Measurements from ENCODE around the gene ASRGL1. TPM values are rescaled to one million over a fixed set of nuclear protein-coding genes. Genes with fewer than 3 reads are reported as not detected.

The ASRGL1 gene
- total and polyA plus RNA-seq, 2 experiments from 2014 or later = 9.5 to 18.6 TPM

- Histone ChIP-seq H3K79me2 (no peaks in the 10 kb centered on the region), H2AFZ (no peak overlapping the region), H3K27ac (no peak overlapping the region), H3K9me3 (ENCODE audit: low read depth) (no peaks in the 10 kb centered on the region), H3K4me2 (no peak overlapping the region), H4K20me1 (ENCODE audit: insufficient read depth, poor library complexity, severe bottlenecking) (no peaks in the 10 kb centered on the region), H3K4me1 (ENCODE audit: insufficient read depth) (no peaks in the 10 kb centered on the region), H3K36me3 (replicated peaks; ENCODE audit: insufficient read depth, low read depth) (no peaks in the 10 kb centered on the region), H3K9me2 (replicated peaks; ENCODE audit: insufficient read depth) (no peaks in the 10 kb centered on the region), H3K4me3 (no peak overlapping the region), H3K27me3 (no peaks in the 10 kb centered on the region)
- TF ChIP-seq CTCF (IDR thresholded peaks at IDR 0.05; ENCODE audit: poor library complexity) (no peak), EZH2 (IDR thresholded peaks at IDR 0.05; ENCODE audit: borderline replicate concordance) (no peak), EZH2phosphoT487 (IDR thresholded peaks at IDR 0.05; ENCODE audit: low read depth, severe bottlenecking, unreplicated experiment) (no peak)
- no peak for DNase-seq (ENCODE audit: low spot score)
- 92% methylated on average over 9 of the region's 9 CpGs for WGBS (ENCODE audit: low lambda C conversion rate, missing lambda C conversion rate)
Observed at GRCh38 chr11:62352355-62353336, 15.4 kb downstream of the ASRGL1 start.

- TF ChIP-seq EZH2phosphoT487 (IDR thresholded peaks at IDR 0.05; ENCODE audit: low read depth, severe bottlenecking, unreplicated experiment) (no peak), CTCF (IDR thresholded peaks at IDR 0.05; ENCODE audit: poor library complexity) (no peak), EZH2 (IDR thresholded peaks at IDR 0.05; ENCODE audit: borderline replicate concordance) (no peak)
- H3K4me3 ChIP-seq = no peak overlapping the region
- no peak overlapping the region for H3K27ac ChIP-seq
- 93% methylated on average over 1 of the region's 1 CpG for WGBS (ENCODE audit: low lambda C conversion rate, missing lambda C conversion rate)
- H3K27me3 ChIP-seq = no peaks in the 10 kb centered on the region
- no peak overlapping the region for H3K4me2 ChIP-seq
- H3K79me2 ChIP-seq = no peaks in the 10 kb centered on the region
- DNase-seq (ENCODE audit: low spot score) = no peak
- H3K4me1 ChIP-seq (ENCODE audit: insufficient read depth) = no peaks in the 10 kb centered on the region
- H2AFZ ChIP-seq = no peak overlapping the region
- H3K9me3 ChIP-seq (ENCODE audit: low read depth) = no peaks in the 10 kb centered on the region
- H3K36me3 ChIP-seq (replicated peaks; ENCODE audit: insufficient read depth, low read depth) = no peaks in the 10 kb centered on the region
- H3K9me2 ChIP-seq (replicated peaks; ENCODE audit: insufficient read depth) = no peaks in the 10 kb centered on the region
- no peaks in the 10 kb centered on the region for H4K20me1 ChIP-seq (ENCODE audit: insufficient read depth, poor library complexity, severe bottlenecking)
Observed at GRCh38 chr11:62353841-62354240, 16.6 kb downstream of the ASRGL1 start.

GRCh38 chr11:62358273-62358672 lies 21.0 kb downstream of the ASRGL1 start:
- Histone ChIP-seq H3K36me3 (replicated peaks; ENCODE audit: insufficient read depth, low read depth) (no peaks in the 10 kb centered on the region), H2AFZ (no peak overlapping the region), H3K4me1 (ENCODE audit: insufficient read depth) (no peaks in the 10 kb centered on the region), H3K4me2 (no peak overlapping the region), H3K27me3 (no peaks in the 10 kb centered on the region), H3K79me2 (no peaks in the 10 kb centered on the region), H3K9me2 (replicated peaks; ENCODE audit: insufficient read depth) (no peaks in the 10 kb centered on the region), H3K27ac (no peak overlapping the region), H4K20me1 (ENCODE audit: insufficient read depth, poor library complexity, severe bottlenecking) (no peaks in the 10 kb centered on the region), H3K9me3 (ENCODE audit: low read depth) (no peaks in the 10 kb centered on the region), H3K4me3 (no peak overlapping the region)
- no peak for DNase-seq (ENCODE audit: low spot score)
- 97% methylated on average over 7 of the region's 7 CpGs for WGBS (ENCODE audit: low lambda C conversion rate, missing lambda C conversion rate)
- TF ChIP-seq CTCF (IDR thresholded peaks at IDR 0.05; ENCODE audit: poor library complexity) (no peak), EZH2phosphoT487 (IDR thresholded peaks at IDR 0.05; ENCODE audit: low read depth, severe bottlenecking, unreplicated experiment) (no peak)
